HT1080 (cell line): ENCODE data around the gene CYSRT1. TPM values are rescaled to one million over a fixed set of nuclear protein-coding genes. Genes with fewer than 3 reads are reported as not detected.

Source experiments
- DNase-seq: peaks from one replicate; pipeline ENCODE4 v3.0.0-alpha.2; 2015; ENCODE audit warnings: low read depth
- total RNA-seq: library from RNA; depleted of rRNA; stranded (reverse); fragments of >200 nt; shearing (Covaris generic); gene quantifications from 2 replicates; pipeline ENCODE4 v1.2.3, GENCODE V29; 2014

CYSRT1 gene
- total RNA-seq, 1 experiment from 2014 or later, result 1.1 TPM

DNA sequence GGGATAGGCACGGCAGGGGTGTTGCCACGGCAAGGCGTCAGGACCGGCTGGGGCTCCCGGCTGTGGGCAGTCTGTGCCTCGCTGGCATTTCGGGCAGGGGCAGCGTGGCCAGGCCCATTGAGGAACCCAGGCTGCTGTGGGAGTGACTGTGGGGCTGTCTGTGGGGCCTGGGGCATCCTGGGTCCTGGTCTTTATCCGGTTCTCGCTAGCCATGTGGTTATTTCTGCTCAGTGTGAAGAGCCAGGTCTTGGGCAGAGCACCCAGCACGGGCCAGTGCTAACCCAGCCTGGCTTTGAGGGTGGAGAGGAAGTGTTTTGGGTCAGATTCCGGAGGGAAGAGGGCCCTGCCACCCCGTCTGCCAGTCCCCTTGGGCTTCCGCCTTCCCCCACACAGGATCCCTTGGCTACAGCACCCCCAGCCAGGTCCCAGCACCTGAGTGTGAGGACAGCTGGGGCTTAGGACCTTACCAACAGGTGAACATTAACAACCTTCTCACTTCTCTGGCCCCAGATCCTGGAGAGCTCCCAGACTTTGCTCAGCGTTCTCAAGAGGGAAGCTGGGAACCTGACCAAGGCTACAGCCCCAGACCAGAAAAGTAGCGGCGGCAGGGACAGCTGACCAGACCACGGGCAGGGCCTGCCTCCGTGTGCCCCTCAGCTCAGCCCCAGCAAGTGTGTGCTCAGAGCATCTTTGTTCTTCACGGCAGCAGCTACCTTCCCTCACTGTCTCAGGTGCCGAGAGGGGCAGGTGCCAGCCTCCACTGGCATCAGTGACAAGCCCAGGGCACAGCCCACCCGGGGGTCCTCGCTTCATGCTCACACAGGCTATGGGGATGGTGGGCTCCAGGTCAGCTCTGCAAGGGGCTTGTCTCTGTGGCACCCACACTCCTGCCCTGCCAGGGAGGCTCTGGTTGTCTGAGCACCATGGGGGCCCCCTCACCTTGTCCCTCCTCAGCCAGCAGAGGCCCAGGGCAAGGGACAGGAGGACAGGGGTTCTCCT, 35.4 kb upstream of the CYSRT1 start:
- DNase-seq, result no peak

DNA sequence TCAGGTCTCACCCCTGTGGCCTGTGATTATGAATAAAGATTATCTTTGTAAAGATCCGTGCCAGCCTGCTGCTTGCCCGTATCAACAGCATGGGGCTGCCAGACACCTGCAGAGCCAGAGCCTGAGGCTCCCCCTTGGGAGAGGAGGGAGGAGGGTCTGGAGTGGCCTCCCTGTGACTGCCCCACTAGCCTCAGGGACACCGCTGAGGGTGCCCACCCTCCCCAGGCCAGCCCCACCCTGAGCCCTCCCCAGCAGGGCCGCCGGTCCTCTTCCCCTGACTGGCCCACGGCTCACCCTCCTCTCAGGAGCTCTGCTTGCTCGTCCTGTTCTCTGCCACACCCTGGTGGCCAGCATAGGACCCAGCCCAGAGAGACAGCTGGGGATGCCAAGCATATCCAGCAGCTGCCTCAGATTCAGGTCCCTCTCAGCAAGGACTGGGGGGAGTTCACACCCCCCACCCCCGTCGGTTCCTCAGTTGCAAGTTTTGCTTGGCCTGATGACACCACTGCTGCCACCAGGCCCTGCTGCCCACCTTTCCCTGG, 34.6 kb upstream of the CYSRT1 start:
- no peak for DNase-seq

DNA sequence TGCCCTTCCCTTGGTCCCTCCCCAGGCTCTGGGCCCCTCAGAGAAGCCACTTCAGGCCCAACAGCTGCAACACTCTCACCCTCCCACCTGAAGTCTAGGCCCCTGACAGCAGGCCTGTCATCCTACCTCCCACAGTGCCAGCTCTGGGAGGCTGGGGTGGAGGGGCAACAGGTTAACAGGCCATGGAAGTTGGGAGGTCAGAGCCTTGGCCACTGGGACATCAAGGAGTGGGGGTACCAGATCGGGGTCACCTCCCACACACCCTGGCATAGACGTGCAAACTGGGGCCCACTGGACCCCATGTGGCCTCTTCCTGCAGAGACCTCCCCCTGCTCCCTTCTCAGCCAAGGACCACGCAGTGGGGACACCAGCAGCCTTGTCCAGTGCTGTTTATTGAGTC, 33.7 kb upstream of the CYSRT1 start:
- no peak for DNase-seq

DNA sequence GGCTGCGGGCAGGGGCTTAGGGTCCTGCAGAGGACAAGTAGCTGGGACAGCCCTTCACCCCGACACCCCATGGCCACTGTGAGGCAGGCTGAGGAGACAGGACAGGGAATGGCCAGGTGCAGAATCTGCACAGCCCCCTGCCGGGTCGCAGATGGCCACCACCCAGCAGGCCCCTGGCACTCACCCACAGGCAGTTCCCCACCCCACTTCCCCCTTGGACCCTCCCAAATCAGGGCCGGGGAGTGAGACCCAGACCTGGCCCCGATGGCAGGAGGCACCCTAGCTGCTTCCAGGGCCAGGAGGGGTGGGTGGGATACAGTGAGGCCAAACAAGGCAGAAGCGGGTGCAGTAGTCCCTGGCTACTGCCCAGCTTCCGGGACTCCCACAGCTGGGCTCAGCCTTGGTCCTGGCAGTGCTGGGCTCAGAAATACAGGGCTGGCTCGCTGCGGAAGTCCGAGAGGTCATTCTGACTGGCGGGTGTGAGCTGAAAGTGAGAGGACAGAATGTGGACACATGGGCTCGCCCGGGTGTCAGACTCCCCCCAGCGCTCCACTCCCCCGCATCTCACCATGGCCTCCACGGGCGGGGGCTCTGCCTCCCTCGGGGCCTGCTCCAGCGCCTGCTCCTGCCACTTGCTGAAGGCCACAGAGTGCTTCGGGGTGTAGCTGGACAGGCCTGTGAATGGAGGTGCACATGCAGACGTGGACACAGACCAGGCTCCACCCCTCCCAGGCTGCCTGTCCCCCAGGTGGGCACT, 33.1 kb upstream of the CYSRT1 start:
- no peak for DNase-seq

DNA sequence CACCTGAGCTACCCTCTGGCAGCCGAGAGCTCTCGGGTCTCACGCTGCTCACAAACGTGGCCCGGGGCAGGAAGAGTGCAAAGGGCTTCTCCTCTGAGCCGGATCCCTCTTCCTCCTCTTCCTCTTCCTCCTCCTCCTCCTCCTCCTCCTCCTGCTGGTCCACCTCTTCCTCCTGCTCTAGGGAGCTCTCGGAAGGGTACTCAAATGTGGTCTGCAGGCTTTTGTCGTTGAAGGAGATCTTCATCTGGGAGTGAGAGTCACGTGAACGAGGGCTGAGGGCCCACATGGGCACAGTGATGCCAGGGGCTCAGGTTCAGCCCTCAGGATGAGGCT, 32.6 kb upstream of the CYSRT1 start:
- no peak for DNase-seq

DNA sequence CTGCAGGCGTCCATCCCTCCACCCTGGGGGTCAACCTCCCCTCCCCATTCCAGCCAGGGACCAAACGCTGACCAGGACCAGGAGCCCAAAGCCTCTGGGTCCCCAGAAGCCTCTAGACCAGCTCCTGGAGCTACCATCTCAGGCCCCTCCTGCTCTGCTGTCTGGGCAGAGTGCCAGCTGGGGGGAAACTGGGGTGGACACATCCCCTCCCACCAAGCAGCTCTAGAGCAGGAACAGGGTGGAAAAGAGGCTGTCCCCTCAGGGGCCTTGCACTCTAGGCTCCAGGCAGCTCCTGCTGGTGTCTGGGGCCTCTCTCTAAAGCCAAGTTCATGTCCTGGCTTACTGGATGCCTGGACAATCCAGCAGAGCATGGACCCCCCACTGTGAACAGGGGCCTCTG, 32.1 kb upstream of the CYSRT1 start:
- no peak for DNase-seq

DNA sequence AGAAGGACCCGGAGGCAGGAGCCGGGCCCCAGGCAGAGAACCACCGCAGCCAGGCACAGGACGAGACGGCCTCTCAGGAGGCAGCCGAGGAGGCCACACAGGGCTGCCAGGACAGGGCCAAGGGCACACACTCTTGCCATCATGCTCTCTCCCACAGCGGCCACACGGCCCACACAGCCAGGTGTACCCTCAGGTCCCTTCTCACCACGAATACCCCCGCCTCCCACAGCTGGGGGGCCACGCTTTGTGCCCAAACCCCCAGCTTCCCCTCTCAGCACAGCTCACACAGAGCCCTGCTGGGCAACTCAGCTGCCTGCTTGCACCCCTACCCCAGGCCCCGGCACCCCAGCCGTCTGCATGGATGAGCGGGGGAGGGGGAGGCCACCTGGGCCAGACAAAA, 31.2 kb upstream of the CYSRT1 start:
- no peak for DNase-seq

DNA sequence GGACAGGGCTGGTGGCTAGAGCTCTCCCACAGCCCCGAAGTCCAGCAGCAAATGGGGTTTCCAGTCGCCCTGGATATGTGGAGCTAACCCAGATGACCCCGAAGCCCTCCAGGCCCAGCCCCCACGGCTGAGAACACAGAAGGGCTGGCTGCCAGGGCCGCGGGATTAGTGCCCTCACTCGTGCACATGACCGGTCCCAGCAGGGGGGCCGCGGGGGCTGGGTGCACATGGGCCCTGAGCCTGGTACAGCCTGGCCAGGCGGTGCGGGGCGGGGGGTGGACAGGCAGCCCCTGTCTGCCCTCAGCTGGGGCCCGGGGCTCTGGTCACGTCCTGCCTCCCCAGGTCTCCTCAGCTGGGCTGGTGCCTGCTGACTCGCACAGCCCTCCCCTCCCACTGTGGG, 30.6 kb upstream of the CYSRT1 start:
- no peak for DNase-seq

DNA sequence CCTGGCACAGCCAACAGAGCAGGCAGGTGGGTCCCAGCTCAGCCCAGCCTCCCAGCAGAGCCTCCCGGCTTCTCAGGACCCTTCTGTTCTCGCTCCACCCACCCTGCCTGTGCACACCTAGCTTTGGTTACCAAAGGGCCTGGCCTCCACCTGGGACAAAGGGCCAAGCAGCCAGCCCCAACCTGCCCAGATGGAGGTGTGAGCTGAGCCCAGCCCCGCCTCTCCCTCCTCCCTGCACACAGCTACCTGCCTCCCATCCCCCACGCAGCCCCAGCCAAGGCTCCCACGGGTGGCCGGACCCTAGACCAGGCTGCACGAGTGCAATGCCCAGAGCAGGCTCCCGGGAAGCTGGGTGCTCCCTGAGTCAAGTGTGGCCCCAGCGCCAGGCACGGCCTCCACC, 30.1 kb upstream of the CYSRT1 start:
- DNase-seq, result no peak

DNA sequence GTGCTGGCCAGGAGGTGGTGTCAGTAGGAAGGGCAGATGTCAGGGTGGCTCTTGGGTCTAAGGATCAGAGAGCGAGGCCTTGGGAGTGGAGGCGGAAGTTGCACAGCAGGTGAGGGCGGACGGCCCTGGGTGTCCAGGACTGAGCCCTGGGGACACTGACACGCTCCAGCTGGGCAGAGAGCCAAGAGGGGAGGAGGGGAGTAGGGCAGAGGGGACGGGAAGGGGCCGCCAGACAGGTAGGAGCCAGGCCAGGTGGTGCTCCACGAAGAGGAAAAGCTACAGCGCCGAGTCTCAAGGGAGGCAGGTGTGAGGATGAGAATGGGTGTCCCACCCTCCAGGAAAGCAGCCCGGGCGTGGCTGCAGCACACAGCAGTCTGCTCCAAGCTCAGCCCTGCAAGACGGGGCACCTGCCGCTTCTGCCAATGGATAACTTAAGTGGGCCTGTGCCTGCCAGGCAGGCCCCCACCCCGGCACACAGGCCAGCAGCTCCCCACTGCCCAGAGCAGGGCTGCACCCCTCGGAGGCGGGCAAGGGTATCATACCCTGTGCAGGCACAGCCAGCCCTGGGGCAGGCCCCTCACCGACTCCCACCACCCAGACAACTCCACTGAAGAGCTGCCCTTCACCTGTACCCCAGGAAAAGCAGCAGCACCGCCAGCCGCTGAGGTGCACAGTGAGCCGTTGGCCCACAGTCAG, 29.3 kb upstream of the CYSRT1 start:
- no peak for DNase-seq

DNA sequence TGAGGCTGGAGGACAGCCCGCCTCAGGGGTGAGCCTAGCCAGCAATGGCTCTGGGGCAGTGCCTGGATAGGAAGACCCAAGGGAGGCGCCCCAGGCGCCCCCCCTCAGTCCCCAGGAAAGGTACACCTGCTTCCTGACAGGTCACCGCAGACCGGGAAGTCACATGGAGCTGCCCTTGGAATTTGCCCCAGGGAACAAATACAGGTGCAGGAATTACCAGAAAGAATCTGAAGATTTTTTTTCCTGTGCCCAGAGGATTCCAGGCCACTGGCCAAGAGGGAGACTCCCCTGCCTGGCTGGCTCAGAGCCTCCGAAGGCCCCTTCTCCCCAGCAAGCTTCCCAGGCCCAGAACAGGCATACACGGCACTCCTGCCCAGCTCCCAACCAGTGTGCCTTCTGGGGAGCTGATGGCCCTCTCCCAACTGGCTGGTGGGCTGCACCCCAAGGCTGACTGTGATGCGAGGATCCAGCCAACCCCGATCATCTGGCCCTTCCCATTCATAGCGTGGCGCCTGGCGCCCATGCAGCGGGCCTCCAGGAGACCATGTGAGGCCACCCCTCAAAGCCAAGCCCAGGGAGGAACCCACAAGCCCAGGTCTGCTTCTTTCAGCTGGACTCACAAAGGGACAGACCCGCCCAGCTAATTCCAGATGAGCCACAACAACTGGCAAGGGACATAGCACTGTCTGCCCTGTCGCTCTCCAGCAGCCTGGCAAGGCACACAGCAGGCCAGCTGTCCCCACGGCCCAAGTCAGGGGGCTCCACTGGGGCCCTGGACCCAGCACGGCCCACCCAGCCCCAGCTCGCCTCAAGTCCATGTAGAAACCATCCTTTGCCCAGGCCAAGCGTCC, 26.7 kb upstream of the CYSRT1 start:
- DNase-seq, result no peak

DNA sequence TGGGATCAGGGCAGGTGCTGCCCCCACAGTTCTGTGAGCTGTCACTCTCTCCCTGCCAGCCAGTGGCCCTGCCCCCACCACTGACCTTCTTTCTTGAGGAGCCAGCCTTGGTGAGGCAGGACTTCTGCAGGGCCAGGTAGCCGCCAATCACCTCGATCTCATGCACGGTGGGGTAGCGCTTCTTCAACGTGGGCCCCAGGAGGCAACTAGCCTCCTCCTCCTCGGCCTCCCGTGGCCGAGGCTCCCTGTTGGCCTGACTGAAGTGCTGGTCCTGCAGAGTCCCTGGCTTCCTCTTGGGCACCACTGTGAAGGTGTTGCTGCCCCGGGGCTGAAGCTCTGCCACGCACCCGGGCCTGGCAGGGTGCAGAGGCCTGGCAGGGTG, 26.1 kb upstream of the CYSRT1 start:
- DNase-seq, result no peak

DNA sequence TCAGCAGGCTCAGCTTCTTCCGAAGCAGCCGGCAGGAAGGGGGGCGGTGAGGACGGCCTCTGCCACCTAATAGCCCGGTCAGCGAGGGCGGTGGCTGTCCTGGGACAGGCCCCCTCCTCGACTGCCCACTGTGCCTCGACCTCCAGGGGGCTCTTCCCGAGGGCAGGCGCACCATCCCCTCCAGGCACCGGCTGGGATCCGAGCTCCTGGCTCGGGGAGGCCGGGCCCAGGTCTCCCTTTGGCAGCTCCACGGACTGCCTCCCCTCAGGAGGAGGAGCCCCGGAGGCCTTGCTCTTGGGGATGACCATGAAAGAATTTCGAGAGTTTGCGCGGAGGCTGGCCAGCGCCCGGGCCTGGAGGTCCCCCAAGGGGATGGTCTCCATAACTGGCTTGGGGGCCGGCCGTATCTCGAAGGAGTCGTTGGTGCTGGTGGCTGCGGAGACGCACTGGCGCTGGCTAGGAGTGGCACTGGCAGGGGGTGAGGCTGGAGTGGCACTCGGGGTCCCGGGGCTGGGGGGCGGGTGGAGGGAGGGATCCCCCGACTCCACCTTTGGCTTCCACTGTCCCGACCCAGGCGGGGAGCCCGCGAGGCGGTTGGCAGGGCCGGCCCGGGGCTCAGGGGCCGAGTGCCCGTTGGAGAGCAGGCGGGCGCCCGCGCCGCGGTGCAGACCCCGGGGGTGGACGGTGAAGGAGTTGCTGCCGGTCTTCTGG, 25.4 kb upstream of the CYSRT1 start:
- DNase-seq, result no peak

DNA sequence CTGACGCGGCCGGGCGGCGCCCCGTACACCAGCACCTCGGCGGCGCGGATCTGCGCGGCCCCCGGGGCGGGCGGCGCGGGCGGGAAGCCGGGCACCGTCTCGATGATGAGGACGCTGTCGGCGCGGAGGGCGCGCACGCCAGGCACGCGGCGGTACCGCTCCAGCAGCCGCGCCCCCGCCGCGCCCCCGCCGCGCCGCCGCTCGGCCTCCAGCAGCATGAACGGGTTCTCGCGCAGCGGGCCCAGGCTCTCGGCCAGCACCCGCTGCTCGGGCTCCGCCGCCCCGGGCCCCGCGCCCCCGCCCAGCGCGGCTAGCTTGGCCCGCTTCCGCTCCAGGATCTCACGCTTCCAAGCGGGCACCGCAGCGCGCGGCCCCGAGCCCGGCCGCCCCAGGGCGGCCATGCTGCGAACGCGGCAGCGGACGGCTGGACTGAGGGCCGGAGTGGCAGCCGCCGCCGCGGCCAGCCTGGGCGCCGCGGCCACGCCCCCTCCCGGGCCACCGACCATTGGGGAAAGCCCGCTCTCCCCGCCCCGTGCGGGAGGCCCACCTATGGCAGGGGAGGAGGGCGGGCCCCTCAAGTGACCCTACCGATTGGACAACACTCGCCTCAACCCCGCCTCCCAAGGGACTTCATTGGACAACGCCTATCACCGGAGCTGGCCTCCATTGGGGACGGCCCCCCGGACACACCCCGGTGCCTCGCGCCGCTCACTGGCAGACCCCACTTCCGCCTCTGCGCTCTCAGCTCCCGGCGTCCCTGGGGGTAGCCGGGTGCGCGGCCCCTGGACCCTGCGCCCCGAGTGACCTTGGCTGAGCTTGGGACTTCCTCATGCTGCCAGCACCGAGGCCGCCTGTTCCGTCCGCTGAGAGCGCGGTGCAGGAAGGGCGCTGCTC, 24.4 kb upstream of the CYSRT1 start, which contains the start of gene TPRN:
Gene TPRN, minus strand, starts transcription at position 431 of the 894 bp plus-strand sequence. Its CDS starts 30 bp downstream, at position 401.
- DNase-seq, result peak; percentile 99

DNA sequence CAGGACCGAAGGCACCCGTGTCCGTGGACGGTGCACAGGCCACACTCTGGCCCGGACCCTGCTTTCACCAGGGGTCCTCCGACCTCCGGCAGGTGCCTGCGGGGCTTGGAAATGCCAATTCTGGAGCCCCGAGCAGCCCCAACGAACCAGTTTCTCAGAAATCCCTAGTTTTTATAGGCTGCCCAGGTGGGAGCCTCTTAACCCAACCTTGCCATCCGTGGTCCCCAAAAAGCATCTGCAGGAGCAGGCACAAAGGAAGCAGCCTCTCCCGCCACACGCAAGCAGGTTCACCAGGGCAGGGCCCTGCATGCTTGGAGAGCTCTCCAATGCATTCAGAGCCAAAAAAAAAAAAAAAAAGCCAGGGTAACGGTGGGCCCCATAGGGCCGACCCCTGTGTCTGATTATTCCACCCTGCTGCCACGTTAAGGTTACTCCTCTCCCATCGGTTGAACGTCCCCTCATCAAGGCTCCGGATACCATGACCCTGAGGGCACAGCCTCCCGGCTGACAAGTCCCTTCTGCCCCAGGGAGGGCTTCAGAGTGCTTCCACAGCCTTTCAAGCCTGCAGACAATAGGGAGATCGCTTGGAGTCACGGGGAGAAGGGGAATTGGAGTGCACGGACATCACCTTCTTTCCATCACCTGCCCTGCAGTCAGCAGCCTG, 23.6 kb upstream of the CYSRT1 start:
- DNase-seq, result no peak

DNA sequence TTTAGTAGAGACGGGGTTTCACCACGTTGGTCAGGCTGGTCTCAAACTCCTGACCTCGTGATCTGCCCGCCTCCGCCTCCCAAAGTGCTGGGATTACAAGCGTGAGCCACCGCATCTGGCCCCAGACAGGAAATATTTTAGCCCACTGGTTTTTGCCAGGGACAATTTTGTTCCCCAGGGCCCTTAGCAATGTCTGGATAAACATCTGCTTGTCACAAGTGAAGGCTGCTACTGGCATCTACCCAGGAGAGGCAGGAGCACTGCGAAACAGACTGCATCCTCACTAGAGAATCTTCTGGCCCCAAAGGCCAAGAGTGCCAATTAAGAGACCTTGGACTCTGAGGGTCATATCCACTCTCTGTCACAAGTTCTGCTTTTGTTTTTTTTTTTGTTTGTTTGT, 22.0 kb upstream of the CYSRT1 start:
- DNase-seq, result no peak

DNA sequence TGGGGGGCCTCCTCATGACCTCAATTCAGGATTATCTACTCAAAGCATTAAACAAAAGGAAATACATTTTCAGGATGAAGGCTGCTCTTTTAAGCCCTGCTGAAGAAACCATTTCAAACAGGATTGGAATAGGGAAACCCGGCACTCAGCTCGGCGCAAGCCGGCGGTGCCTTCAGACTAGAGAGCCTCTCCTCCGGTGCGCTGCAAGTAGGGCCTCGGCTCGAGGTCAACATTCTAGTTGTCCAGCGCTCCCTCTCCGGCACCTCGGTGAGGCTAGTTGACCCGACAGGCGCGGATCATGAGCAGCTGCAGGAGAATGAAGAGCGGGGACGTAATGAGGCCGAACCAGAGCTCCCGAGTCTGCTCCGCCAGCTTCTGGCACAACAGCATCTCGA, 20.2 kb upstream of the CYSRT1 start:
- DNase-seq, result no peak
